DMS79 (cell line): ENCODE results near the gene SLC1A7.

ENCODE experiments used
- DNase-seq: peaks from one replicate; lab custom pipeline; 2025; lab: John Stamatoyannopoulos, UW

Gene SLC1A7

GRCh38 chr1:53133261-53134041 lies 9.0 kb downstream of the SLC1A7 start:
- DNase-seq, result no peak

- no peak for DNase-seq
Measured at GRCh38 chr1:53132176-53132575, 10.3 kb downstream of the SLC1A7 start.

- DNase-seq, result no peak
Measured at GRCh38 chr1:53131590-53131938, 10.9 kb downstream of the SLC1A7 start.

GRCh38 chr1:53130878-53131589 lies 11.4 kb downstream of the SLC1A7 start:
- no peak for DNase-seq

GRCh38 chr1:53130598-53130877 lies 11.9 kb downstream of the SLC1A7 start:
- DNase-seq, result no peak

- no peak for DNase-seq
Measured at GRCh38 chr1:53129891-53130597, 12.4 kb downstream of the SLC1A7 start.

- no peak for DNase-seq
Measured at GRCh38 chr1:53128401-53128800, 14.0 kb downstream of the SLC1A7 start.

- DNase-seq, result no peak
Measured at GRCh38 chr1:53127546-53127945, 14.9 kb downstream of the SLC1A7 start.

- DNase-seq, result no peak
Measured at GRCh38 chr1:53126495-53126894, 15.9 kb downstream of the SLC1A7 start.

GRCh38 chr1:53125623-53126360 lies 16.6 kb downstream of the SLC1A7 start:
- DNase-seq, result no peak

- DNase-seq, result no peak
Measured at GRCh38 chr1:53125122-53125521, 17.3 kb downstream of the SLC1A7 start.

- no peak for DNase-seq
Measured at GRCh38 chr1:53123453-53124140, 18.8 kb downstream of the SLC1A7 start.

GRCh38 chr1:53122961-53123413 lies 19.5 kb downstream of the SLC1A7 start:
- no peak for DNase-seq

- DNase-seq, result no peak
Measured at GRCh38 chr1:53122201-53122885, 20.1 kb downstream of the SLC1A7 start.

GRCh38 chr1:53121319-53122172 lies 20.9 kb downstream of the SLC1A7 start:
- peak; percentile 18 for DNase-seq

- no peak for DNase-seq
Measured at GRCh38 chr1:53120659-53121058, 21.8 kb downstream of the SLC1A7 start.

- no peak for DNase-seq
Measured at GRCh38 chr1:53117836-53118235, 24.6 kb downstream of the SLC1A7 start.

GRCh38 chr1:53116933-53117600 lies 25.4 kb downstream of the SLC1A7 start:
- no peak for DNase-seq

GRCh38 chr1:53116307-53116810 lies 26.1 kb downstream of the SLC1A7 start:
- no peak for DNase-seq
